ENCODE measurements around the gene HCRTR1.
A peak's percentile ranks its signal among the peaks of the same experiment; 100 is the strongest.

Gene HCRTR1

GRCh38 chr1:31587720-31588423, 29.6 kb upstream of the HCRTR1 start:
- no peak overlapping the region for H3K27ac ChIP-seq
- TF ChIP-seq ZFX (IDR thresholded peaks at IDR 0.05; ENCODE audit: borderline replicate concordance): no peak
- peak; percentile 88 for TF ChIP-seq CTCF (IDR thresholded peaks at IDR 0.05)

- no peak overlapping the region for H3K27ac ChIP-seq
- TF ChIP-seq CTCF (IDR thresholded peaks at IDR 0.05): no peak
- no peak for TF ChIP-seq ZFX (IDR thresholded peaks at IDR 0.05; ENCODE audit: borderline replicate concordance)
These were observed 28.6 kb upstream of the HCRTR1 start for GRCh38 chr1:31588751-31589515.

- H3K27ac ChIP-seq: no peak overlapping the region
- TF ChIP-seq CTCF (IDR thresholded peaks at IDR 0.05) (no peak), ZFX (IDR thresholded peaks at IDR 0.05; ENCODE audit: borderline replicate concordance) (no peak)
These were observed 25.9 kb upstream of the HCRTR1 start for GRCh38 chr1:31591425-31592093.

- no peak for TF ChIP-seq ZFX (IDR thresholded peaks at IDR 0.05; ENCODE audit: borderline replicate concordance)
- TF ChIP-seq CTCF (IDR thresholded peaks at IDR 0.05): no peak
- no peak overlapping the region for H3K27ac ChIP-seq
These were observed 25.4 kb upstream of the HCRTR1 start for GRCh38 chr1:31592132-31592531.

- TF ChIP-seq CTCF (IDR thresholded peaks at IDR 0.05): no peak
- no peak for TF ChIP-seq ZFX (IDR thresholded peaks at IDR 0.05; ENCODE audit: borderline replicate concordance)
- H3K27ac ChIP-seq: no peak overlapping the region
These were observed 24.3 kb upstream of the HCRTR1 start for GRCh38 chr1:31593136-31593665.

GRCh38 chr1:31593770-31594632, 23.5 kb upstream of the HCRTR1 start:
- TF ChIP-seq CTCF (IDR thresholded peaks at IDR 0.05): peak; percentile 94
- TF ChIP-seq ZFX (IDR thresholded peaks at IDR 0.05; ENCODE audit: borderline replicate concordance): no peak
- H3K27ac ChIP-seq: no peak overlapping the region
